NT2/D1 (cell line): ENCODE data around the gene GPC6.

Experiments
- DNase-seq: peaks from one replicate; pipeline ENCODE4 v3.0.0-alpha.2; 2011; ENCODE audit warnings: low read depth, low spot score
- H3K27me3 ChIP-seq: 2 replicates; pipeline ENCODE4 v1.6.0; 2011; ENCODE audit warnings: mild to moderate bottlenecking; ENCODE audit not compliant: insufficient read length, insufficient read depth
- H3K36me3 ChIP-seq: 2 replicates; pipeline ENCODE4 v1.6.1; 2011; ENCODE audit warnings: mild to moderate bottlenecking, low read length, mixed read lengths; ENCODE audit not compliant: insufficient read depth, insufficient read length
- H3K4me1 ChIP-seq: 2 replicates; pipeline ENCODE4 v1.5.1; 2011; ENCODE audit not compliant: insufficient read depth, insufficient read length
- H3K4me3 ChIP-seq: 2 replicates; pipeline ENCODE4 v1.5.1; 2011; ENCODE audit warnings: low read depth; ENCODE audit not compliant: insufficient read length
- H3K9ac ChIP-seq: 2 replicates; pipeline ENCODE4 v1.6.0; 2011; ENCODE audit warnings: low read depth; ENCODE audit not compliant: insufficient read length
- H3K9me3 ChIP-seq: 2 replicates; pipeline ENCODE4 v1.5.1; 2011; ENCODE audit warnings: mild to moderate bottlenecking, low read length; ENCODE audit not compliant: insufficient read depth
- SUZ12 ChIP-seq: IDR thresholded peaks from 2 replicates; pipeline ENCODE4 v1.6.1; 2011; ENCODE audit not compliant: insufficient read length, insufficient read depth; ENCODE audit errors: extremely low read depth
- YY1 ChIP-seq: IDR thresholded peaks from 2 replicates; pipeline ENCODE4 v1.6.1; 2011; ENCODE audit not compliant: insufficient read length, insufficient read depth
- ZNF274 ChIP-seq: IDR thresholded peaks from 2 replicates; pipeline ENCODE4 v1.6.1; 2011; ENCODE audit warnings: mild to moderate bottlenecking, low read depth, low read length

Gene GPC6

GRCh38 chr13:94369972-94370436, 1143.4 kb downstream of the GPC6 start:
- H3K4me3 ChIP-seq: no peak overlapping the region
- no peak overlapping the region for H3K9ac ChIP-seq
- H3K9me3 ChIP-seq: peaks cover 12% of the 10 kb centered on the region; the same call in 1 of the 2 replicates
- no peaks in the 10 kb centered on the region for H3K27me3 ChIP-seq
- TF ChIP-seq SUZ12 (no peak), ZNF274 (no peak), YY1 (no peak)
- no peaks in the 10 kb centered on the region for H3K4me1 ChIP-seq
- no peak for DNase-seq
- H3K36me3 ChIP-seq: no peaks in the 10 kb centered on the region

GRCh38 chr13:94371855-94372254, 1145.2 kb downstream of the GPC6 start:
- H3K9me3 ChIP-seq: peaks cover 12% of the 10 kb centered on the region; the same call in 1 of the 2 replicates
- TF ChIP-seq SUZ12: no peak
- no peak for TF ChIP-seq YY1
- TF ChIP-seq ZNF274: no peak
- H3K4me1 ChIP-seq: no peaks in the 10 kb centered on the region
- no peaks in the 10 kb centered on the region for H3K27me3 ChIP-seq
- H3K4me3 ChIP-seq: peak overlapping the region; percentile 15
- no peaks in the 10 kb centered on the region for H3K36me3 ChIP-seq
- no peak overlapping the region for H3K9ac ChIP-seq
- DNase-seq: no peak

- no peaks in the 10 kb centered on the region for H3K4me1 ChIP-seq
- DNase-seq: no peak
- no peaks in the 10 kb centered on the region for H3K9me3 ChIP-seq
Measured at GRCh38 chr13:94382517-94382916, 1155.9 kb downstream of the GPC6 start.

GRCh38 chr13:94382960-94383359, 1156.4 kb downstream of the GPC6 start:
- no peak for DNase-seq
- Histone ChIP-seq H3K9me3 (no peaks in the 10 kb centered on the region), H3K4me3 (no peak overlapping the region), H3K36me3 (no peaks in the 10 kb centered on the region), H3K9ac (no peak overlapping the region), H3K4me1 (no peaks in the 10 kb centered on the region), H3K27me3 (no peaks in the 10 kb centered on the region)
- TF ChIP-seq ZNF274 (no peak), SUZ12 (no peak), YY1 (no peak)

More at GRCh38 chr13:94382517-94382916, 1155.9 kb downstream of the GPC6 start:
- no peak overlapping the region for H3K4me3 ChIP-seq
- TF ChIP-seq ZNF274: no peak
- H3K27me3 ChIP-seq: no peaks in the 10 kb centered on the region
- H3K36me3 ChIP-seq: no peaks in the 10 kb centered on the region
- H3K9ac ChIP-seq: no peak overlapping the region

- DNase-seq: no peak
- Histone ChIP-seq H3K27me3 (no peaks in the 10 kb centered on the region), H3K4me1 (no peaks in the 10 kb centered on the region), H3K36me3 (no peaks in the 10 kb centered on the region), H3K4me3 (no peak overlapping the region), H3K9me3 (no peaks in the 10 kb centered on the region), H3K9ac (no peak overlapping the region)
- TF ChIP-seq YY1 (no peak), SUZ12 (no peak), ZNF274 (no peak)
Measured at GRCh38 chr13:94384231-94384905, 1157.8 kb downstream of the GPC6 start.

GRCh38 chr13:94387047-94387446, 1160.4 kb downstream of the GPC6 start:
- TF ChIP-seq ZNF274 (no peak), SUZ12 (no peak), YY1 (no peak)
- Histone ChIP-seq H3K9ac (no peak overlapping the region), H3K9me3 (no peaks in the 10 kb centered on the region), H3K36me3 (no peaks in the 10 kb centered on the region), H3K4me3 (no peak overlapping the region), H3K4me1 (no peaks in the 10 kb centered on the region), H3K27me3 (no peaks in the 10 kb centered on the region)
- no peak for DNase-seq

GRCh38 chr13:94389604-94390351, 1163.2 kb downstream of the GPC6 start:
- no peak for DNase-seq
- H3K4me3 ChIP-seq: no peak overlapping the region
- H3K36me3 ChIP-seq: no peaks in the 10 kb centered on the region
- H3K9me3 ChIP-seq: no peaks in the 10 kb centered on the region
- no peak overlapping the region for H3K9ac ChIP-seq
- H3K4me1 ChIP-seq: no peaks in the 10 kb centered on the region
- no peaks in the 10 kb centered on the region for H3K27me3 ChIP-seq
- TF ChIP-seq SUZ12 (no peak), YY1 (no peak), ZNF274 (no peak)
